GM21528 (cell line): ENCODE data around the gene NAAA.
A peak's percentile ranks its signal among the peaks of the same experiment; 100 is the strongest.
"Not testable (repeated sequence)": the region's sequence is repeated elsewhere in the genome, so short reads cannot be mapped to it uniquely, and the experiment has no call there.

Source experiments
- ATAC-seq: cut with Tn5 transposase; IDR thresholded peaks from one replicate; pipeline ENCODE4 v1.9.1; 2021; ENCODE audit warnings: mild to moderate bottlenecking, moderate library complexity; ENCODE audit not compliant: unreplicated experiment, low FRiP score

Gene NAAA

GRCh38 chr4:75940692-75941253, at the start of gene NAAA:
NAAA (minus strand) TSS chr4:75941013; CDS start chr4:75940949, 64 bp downstream.
- peak; percentile 77 for ATAC-seq

- ATAC-seq = no peak
Observed at GRCh38 chr4:75989846-75990528, 49.2 kb upstream of the NAAA start.

DNA sequence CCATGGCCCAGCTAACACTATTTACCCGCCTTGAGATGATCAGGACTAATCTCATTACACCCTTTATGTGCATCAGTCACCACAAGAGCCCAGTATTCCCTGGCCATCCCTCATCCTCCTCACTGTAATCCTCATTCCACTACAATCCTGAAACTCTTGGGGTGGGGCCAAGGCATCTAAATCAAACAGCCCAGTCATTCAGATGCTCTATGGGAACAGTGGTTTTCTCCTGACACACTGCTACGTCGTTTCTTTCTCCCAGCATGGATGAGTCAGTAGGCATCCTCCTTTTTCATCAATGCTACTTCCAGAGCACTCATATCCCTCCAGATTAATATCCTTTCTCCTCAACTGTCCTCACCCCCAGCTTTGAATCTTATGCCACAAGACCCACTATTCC, 44.3 kb upstream of the NAAA start:
- ATAC-seq = no peak

- no peak for ATAC-seq
Observed at GRCh38 chr4:75980576-75980975, 39.8 kb upstream of the NAAA start.

- no peak for ATAC-seq
Observed at GRCh38 chr4:75976177-75976576, 35.4 kb upstream of the NAAA start.

- ATAC-seq = no peak
Observed at GRCh38 chr4:75973766-75974165, 33.0 kb upstream of the NAAA start.

GRCh38 chr4:75968084-75968483, 27.3 kb upstream of the NAAA start:
- no peak for ATAC-seq

GRCh38 chr4:75963558-75963957, 22.7 kb upstream of the NAAA start:
- ATAC-seq = no peak

GRCh38 chr4:75962072-75962471, 21.3 kb upstream of the NAAA start:
- not testable (repeated sequence) for ATAC-seq

- not testable (repeated sequence) for ATAC-seq
Observed at GRCh38 chr4:75958546-75958945, 17.7 kb upstream of the NAAA start.

DNA sequence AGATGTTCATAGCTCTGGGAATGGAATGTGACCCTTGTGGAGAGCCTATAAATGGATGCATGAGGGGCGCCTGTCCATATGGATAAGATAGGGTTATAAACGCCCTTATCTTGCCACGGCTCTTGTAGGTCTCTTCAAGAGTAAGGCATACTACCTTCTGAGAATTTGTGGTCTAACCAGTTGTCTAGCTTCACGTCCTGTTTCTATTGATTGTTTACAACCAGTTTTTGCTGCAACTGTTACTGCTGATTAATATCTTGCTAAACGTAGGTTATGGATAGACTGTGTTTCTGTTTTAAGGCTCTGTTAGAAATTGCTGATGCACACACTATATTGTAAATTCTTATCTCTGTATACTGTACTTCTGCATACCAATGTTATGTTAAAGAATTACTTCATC, 14.0 kb upstream of the NAAA start:
- ATAC-seq = not testable (repeated sequence)

GRCh38 chr4:75953509-75953908, 12.7 kb upstream of the NAAA start:
- ATAC-seq = no peak

GRCh38 chr4:75950213-75950815, 9.5 kb upstream of the NAAA start:
- ATAC-seq = no peak

GRCh38 chr4:75948822-75949444, 8.1 kb upstream of the NAAA start:
- ATAC-seq = peak; percentile 82

- peak; percentile 65 for ATAC-seq
Observed at GRCh38 chr4:75939890-75940691, 722 bp downstream of the NAAA start.

- no peak for ATAC-seq
Observed at GRCh38 chr4:75935628-75936027, 5.2 kb downstream of the NAAA start.

GRCh38 chr4:75930152-75930551, 10.7 kb downstream of the NAAA start:
- ATAC-seq = no peak

DNA sequence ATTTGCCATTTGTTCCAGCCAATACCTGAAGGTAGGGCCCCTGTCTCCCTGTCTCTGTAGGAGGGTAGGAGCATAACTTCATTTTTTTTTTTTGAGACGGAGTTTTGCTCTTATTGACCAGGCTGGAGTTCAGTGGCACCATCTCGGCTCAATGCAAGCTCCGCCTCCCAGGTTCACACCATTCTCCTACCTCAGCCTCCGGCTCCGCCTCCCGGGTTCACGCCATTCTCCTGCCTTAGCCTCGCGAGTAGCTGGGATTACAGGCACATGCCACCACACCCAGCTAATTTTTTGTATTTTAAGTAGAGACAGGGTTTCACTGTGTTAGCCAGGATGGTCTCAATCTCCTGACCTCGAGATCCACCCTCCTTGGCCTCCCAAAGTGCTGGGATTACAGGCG, 15.9 kb downstream of the NAAA start:
- not testable (repeated sequence) for ATAC-seq

GRCh38 chr4:75924309-75924827, 16.4 kb downstream of the NAAA start:
- ATAC-seq = no peak

GRCh38 chr4:75922588-75922987, 18.2 kb downstream of the NAAA start:
- ATAC-seq = no peak
